PC-3 (cell line): ENCODE measurements around the gene LENG1. TPM values are rescaled to one million over a fixed set of nuclear protein-coding genes. Genes with fewer than 3 reads are reported as not detected.

Experiments used
- ATAC-seq: fragments of 200-7000 bp; cut with Tn5 transposase; 2 replicates; pipeline ENCODE4 v1.9.1; 2020; ENCODE audit warnings: mild to moderate bottlenecking, moderate library complexity
- BruUV-seq: library from RNA; stranded (reverse); fragments of 400-500 nt; replicated peaks from 2 replicates; lab custom pipeline; 2021; lab: Mats Ljungman, UMichigan
- CTCF ChIA-PET: fragments of 300-600 bp; sonication (Branson Sonifier 250); formaldehyde crosslinking; loops from one replicate; lab custom pipeline; 2022; ENCODE audit warnings: antibody characterized with exemption; lab: Charles Lee
- POLR2A ChIA-PET: fragments of 300-600 bp; sonication (Branson Sonifier 250); formaldehyde crosslinking; loops from one replicate; lab custom pipeline; 2022; ENCODE audit warnings: antibody characterized with exemption; ENCODE audit not compliant: unreplicated experiment; lab: Charles Lee
- DNase-seq: peaks from one replicate; pipeline ENCODE4 v3.0.0-alpha.2; 2015
- H2AFZ ChIP-seq: fragments of 300-600 bp; sonication (generic); 2 replicates; pipeline ENCODE4 v1.6.0; 2016; ENCODE audit warnings: antibody characterized with exemption, low read length
- H3F3A ChIP-seq: fragments of 300-600 bp; sonication (generic); one replicate; pipeline ENCODE4 v1.6.0; 2017; ENCODE audit warnings: antibody characterized with exemption, low read length, control low read depth, mild to moderate bottlenecking; ENCODE audit not compliant: unreplicated experiment
- H3K27ac ChIP-seq: fragments of 300-600 bp; sonication (generic); 2 replicates; pipeline ENCODE4 v1.5.1; 2016; ENCODE audit warnings: mild to moderate bottlenecking, low read length
- H3K27me3 ChIP-seq: fragments of 300-600 bp; sonication (generic); 2 replicates; pipeline ENCODE4 v1.6.1; 2016; ENCODE audit warnings: low read length, mixed read lengths
- H3K36me3 ChIP-seq: fragments of 300-600 bp; sonication (generic); 2 replicates; pipeline ENCODE4 v1.6.1; 2016; ENCODE audit warnings: low read depth, mixed run types, low read length, mixed read lengths
- H3K4me1 ChIP-seq: fragments of 300-600 bp; sonication (generic); 2 replicates; pipeline ENCODE4 v1.5.1; 2016; ENCODE audit warnings: low read length; ENCODE audit not compliant: insufficient read depth
- H3K4me2 ChIP-seq: fragments of 300-600 bp; sonication (generic); 2 replicates; pipeline ENCODE4 v1.6.0; 2016; ENCODE audit warnings: low read length
- H3K4me3 ChIP-seq: fragments of 300-600 bp; sonication (generic); 2 replicates; pipeline ENCODE4 v1.5.1; 2016; ENCODE audit warnings: mild to moderate bottlenecking, low read length, mixed read lengths
- H3K79me2 ChIP-seq: fragments of 300-600 bp; sonication (generic); 2 replicates; pipeline ENCODE4 v1.6.1; 2017; ENCODE audit warnings: low read length, mixed read lengths
- H3K9ac ChIP-seq: fragments of 300-600 bp; sonication (generic); 2 replicates; pipeline ENCODE4 v1.6.0; 2016; ENCODE audit warnings: mild to moderate bottlenecking, low read length
- H3K9me2 ChIP-seq: fragments of 300-600 bp; sonication (generic); replicated peaks from 2 replicates; pipeline ENCODE4 v1.6.1; 2016; ENCODE audit warnings: mixed run types, low read length, mixed read lengths
- H3K9me3 ChIP-seq: fragments of 300-600 bp; sonication (generic); 2 replicates; pipeline ENCODE4 v1.6.1; 2016; ENCODE audit warnings: low read length, mixed read lengths
- H4K20me1 ChIP-seq: fragments of 300-600 bp; sonication (generic); 2 replicates; pipeline ENCODE4 v1.6.1; 2016; ENCODE audit warnings: low read length, mixed read lengths
- EZH2 ChIP-seq: fragments of 300-600 bp; sonication (generic); IDR thresholded peaks from one replicate; pipeline ENCODE4 v1.6.1; 2017; ENCODE audit warnings: antibody characterized with exemption, mild to moderate bottlenecking, low read length; ENCODE audit not compliant: unreplicated experiment
- EZH2phosphoT487 ChIP-seq: fragments of 300-600 bp; sonication (generic); IDR thresholded peaks from 2 replicates; pipeline ENCODE4 v1.6.1; 2018; ENCODE audit warnings: mild to moderate bottlenecking, antibody characterized with exemption, low read length, borderline replicate concordance
- intact Hi-C: fragments of 100-400 bp; cut with micrococcal nuclease; formaldehyde crosslinking; loops from 2 replicates; pipeline ENCODE4 v1.9.0; 2023
- total RNA-seq: library from RNA; depleted of rRNA; stranded (reverse); fragments of >200 nt; gene quantifications from 2 replicates; pipeline ENCODE4 v1.2.3, GENCODE V29; 2014
- TF ChIP-seq, protein P1 (sequence below): fragments of 300-600 bp; sonication (generic); conservative IDR thresholded peaks from 2 replicates; pipeline ENCODE4 v1.5.1; 2017; ENCODE audit warnings: antibody characterized with exemption, low read depth, mild to moderate bottlenecking, low read length

The LENG1 gene
- total RNA-seq, 1 experiment from 2014 or later = 13.6 TPM

DNA sequence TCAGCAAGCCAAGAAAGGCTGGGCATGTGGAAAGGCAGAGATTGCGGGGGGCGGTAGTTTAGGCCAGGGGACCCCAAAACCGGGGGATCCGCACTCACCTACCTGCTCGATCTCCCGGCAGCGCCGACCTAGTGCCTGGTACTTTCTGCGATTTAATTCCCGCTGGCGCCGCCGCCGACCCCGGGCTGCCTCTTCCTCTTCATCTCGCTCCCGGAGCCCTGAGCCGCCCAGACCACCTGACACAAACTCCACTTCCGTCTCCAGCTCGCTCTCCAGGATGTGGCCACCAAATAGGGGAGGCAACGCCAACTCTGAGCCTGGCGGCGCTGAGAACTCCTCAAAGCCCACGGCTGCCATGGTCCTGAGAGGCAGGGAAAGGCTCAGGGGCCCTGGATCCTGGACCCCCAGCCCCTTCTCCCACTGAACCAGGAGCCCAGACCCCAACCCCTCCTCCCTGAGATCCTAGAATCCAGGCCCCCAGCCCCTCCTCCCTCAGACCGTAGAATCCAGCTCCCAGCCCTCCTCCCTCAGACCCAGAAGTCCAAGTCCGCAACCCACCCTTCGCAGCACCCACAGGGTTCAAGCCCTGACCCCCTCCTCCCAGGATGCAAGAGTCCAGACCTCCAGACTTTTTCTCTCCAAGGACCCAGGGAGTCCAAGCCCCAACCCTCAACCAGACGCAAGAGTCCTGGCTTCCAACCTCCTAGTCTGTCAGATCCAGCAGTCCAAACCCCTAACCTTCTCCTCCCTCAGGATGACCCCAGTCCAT lies 45.0 kb downstream of the LENG1 start:
- Histone ChIP-seq H3K4me1 (peaks cover 10% of the 10 kb centered on the region), H3K9me3 (no peaks in the 10 kb centered on the region), H3K27ac (no peak overlapping the region), H3F3A (no peaks in the 10 kb centered on the region), H3K9me2 (no peaks in the 10 kb centered on the region), H4K20me1 (no peaks in the 10 kb centered on the region), H3K9ac (peak overlapping the region; percentile 78), H3K36me3 (peaks cover 12% of the 10 kb centered on the region; the same call in 1 of the 2 replicates), H3K27me3 (no peaks in the 10 kb centered on the region), H3K4me2 (peak overlapping the region; percentile 95), H3K79me2 (peaks cover 42% of the 10 kb centered on the region), H2AFZ (peak overlapping the region; percentile 67), H3K4me3 (peak overlapping the region; percentile 74)
- TF ChIP-seq EZH2 (no peak), EZH2phosphoT487 (no peak)
- TF ChIP-seq, protein P1, sequence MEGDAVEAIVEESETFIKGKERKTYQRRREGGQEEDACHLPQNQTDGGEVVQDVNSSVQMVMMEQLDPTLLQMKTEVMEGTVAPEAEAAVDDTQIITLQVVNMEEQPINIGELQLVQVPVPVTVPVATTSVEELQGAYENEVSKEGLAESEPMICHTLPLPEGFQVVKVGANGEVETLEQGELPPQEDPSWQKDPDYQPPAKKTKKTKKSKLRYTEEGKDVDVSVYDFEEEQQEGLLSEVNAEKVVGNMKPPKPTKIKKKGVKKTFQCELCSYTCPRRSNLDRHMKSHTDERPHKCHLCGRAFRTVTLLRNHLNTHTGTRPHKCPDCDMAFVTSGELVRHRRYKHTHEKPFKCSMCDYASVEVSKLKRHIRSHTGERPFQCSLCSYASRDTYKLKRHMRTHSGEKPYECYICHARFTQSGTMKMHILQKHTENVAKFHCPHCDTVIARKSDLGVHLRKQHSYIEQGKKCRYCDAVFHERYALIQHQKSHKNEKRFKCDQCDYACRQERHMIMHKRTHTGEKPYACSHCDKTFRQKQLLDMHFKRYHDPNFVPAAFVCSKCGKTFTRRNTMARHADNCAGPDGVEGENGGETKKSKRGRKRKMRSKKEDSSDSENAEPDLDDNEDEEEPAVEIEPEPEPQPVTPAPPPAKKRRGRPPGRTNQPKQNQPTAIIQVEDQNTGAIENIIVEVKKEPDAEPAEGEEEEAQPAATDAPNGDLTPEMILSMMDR = no peak
- DNase-seq (peak; percentile 64), ATAC-seq (peak; percentile 63)
- ChIA-PET POLR2A (interaction anchor here (0.5 to 2.1 kb wide), 3 partner anchors 22 to 247 kb away, joined by 3 to 25 read pairs (median 8); partner anchors contain the start of genes CNOT3, MBOAT7 and MYADM), CTCF (interaction anchor here (0.6 kb wide), 1 partner anchor 84 kb away, joined by 3 read pairs; no protein-coding TSS in a partner anchor)
- intact Hi-C loops = loop anchor here (1.0 kb wide), 2 partner anchors 12 to 23 kb away; partner anchors contain the start of genes CNOT3 and NDUFA3
- no TSS peak for BruUV-seq

DNA sequence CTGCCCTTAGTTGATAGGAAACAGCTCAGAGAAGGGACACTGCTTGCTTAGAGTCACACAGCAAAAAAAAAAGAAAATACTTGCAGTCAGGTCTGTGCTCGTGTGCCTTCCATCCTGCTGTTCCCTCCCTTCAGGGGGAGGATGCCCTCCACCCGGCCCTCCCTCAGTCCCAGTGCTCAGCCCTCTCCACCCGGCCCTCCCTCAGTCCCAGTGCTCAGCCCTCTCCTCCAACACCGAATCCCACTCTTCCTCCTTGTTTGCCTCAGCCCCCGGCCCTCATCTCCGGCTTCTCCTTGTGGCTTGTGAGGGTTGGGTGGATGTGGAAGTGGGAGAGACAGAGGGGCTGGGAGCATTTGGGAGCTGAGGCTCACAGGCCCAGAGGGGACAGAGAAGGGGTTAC lies 49.9 kb downstream of the LENG1 start:
- no peak overlapping the region for H3K9ac ChIP-seq
- DNase-seq (no peak), ATAC-seq (no peak; the same call in 1 of the 2 replicates)
- TF ChIP-seq, protein P1 = no peak
- TF ChIP-seq EZH2phosphoT487 (no peak), EZH2 (no peak)
- CTCF ChIA-PET = no interaction called here
- no peak overlapping the region for H3K4me2 ChIP-seq
- peaks cover 4% of the 10 kb centered on the region for H3K4me1 ChIP-seq
- no peaks in the 10 kb centered on the region for H3F3A ChIP-seq
- H3K79me2 ChIP-seq = peaks cover 25% of the 10 kb centered on the region
- no peak overlapping the region for H2AFZ ChIP-seq
- H3K4me3 ChIP-seq = no peak overlapping the region
- H3K36me3 ChIP-seq = peaks cover 29% of the 10 kb centered on the region; the same call in 1 of the 2 replicates
- POLR2A ChIA-PET = interaction anchor here (0.7 kb wide), 2 partner anchors 27 to 80 kb away, joined by 3 to 6 read pairs; partner anchors contain the start of gene MBOAT7
- no peaks in the 10 kb centered on the region for H3K9me3 ChIP-seq
- BruUV-seq = no TSS peak
- intact Hi-C loops = no loop called here
- H3K27ac ChIP-seq = no peak overlapping the region
- no peaks in the 10 kb centered on the region for H3K9me2 ChIP-seq
- no peaks in the 10 kb centered on the region for H3K27me3 ChIP-seq
- no peaks in the 10 kb centered on the region for H4K20me1 ChIP-seq
